Lower leg skin (tissue), 4 donors: Measurements from ENCODE around the gene NGEF. TPM values are rescaled to one million over a fixed set of nuclear protein-coding genes. Genes with fewer than 3 reads are reported as not detected.
A peak's percentile ranks its signal among the peaks of the same experiment; 100 is the strongest.

Experiments
- DNase-seq, 2 donors: peaks; one replicate each; pipeline ENCODE4 v3.0.0-alpha.2; 2019; ENCODE audit warnings: low spot score in 2 of 2
- H3K4me3 ChIP-seq: fragments of 200-600 bp; sonication (generic); 2 replicates; pipeline ENCODE4 v1.5.1; 2017; ENCODE audit warnings: mild to moderate bottlenecking, low read depth; ENCODE audit not compliant: poor library complexity, severe bottlenecking
- CTCF ChIP-seq, 3 donors: fragments of 450-650 bp; IDR thresholded peaks; one replicate each; pipeline ENCODE4 v1.5.1; 2016; ENCODE audit warnings: antibody characterized with exemption in 3 of 3, mild to moderate bottlenecking in 3 of 3, moderate library complexity in 2 of 3
- POLR2A ChIP-seq, 2 donors: fragments of 450-650 bp; IDR thresholded peaks; one replicate each; pipeline ENCODE4 v1.6.1; 2016 to 2017; ENCODE audit warnings: antibody characterized with exemption in 2 of 2, mild to moderate bottlenecking in 1 of 2, moderate library complexity in 1 of 2
- WGBS, 2 donors: methylation state at CpG; one replicate each; pipeline ENCODE4 v1.1.5; 2018; 5-methylcytosine and 5-hydroxymethylcytosine counted together
- intact Hi-C: fragments of 100-400 bp; cut with DNase I; formaldehyde crosslinking; loops from one replicate; pipeline ENCODE4 v1.15.0; 2023; ENCODE audit warnings: low total_unique reads
- total RNA-seq, 4 donors: library from RNA; depleted of rRNA; stranded (reverse); fragments of >200 nt; gene quantifications; one replicate each; pipeline ENCODE4 v1.1.0, GENCODE V29; 2016

The NGEF gene
- total RNA-seq, 4 donors from 2014 or later: 15.7 to 30.3 (median 17.9) TPM

DNA sequence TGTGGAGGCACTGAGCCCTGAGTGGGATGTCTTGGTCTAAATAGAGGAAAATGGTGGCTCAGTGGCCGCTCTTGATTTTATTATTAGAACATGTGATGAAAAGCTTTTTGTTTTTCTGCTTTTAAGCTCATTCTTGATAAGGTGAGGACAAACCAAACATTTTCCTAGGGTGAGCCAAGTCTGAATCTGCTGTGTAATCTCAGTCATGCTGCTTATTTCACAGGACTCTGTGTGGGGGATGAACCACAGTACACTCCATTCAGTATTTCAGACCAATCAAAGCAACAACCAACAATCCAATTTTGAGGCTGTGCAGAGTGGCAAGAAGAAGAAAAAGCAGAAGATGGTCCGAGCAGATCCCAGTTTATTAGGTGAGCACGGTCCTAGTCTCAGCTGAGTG lies 163.0 kb downstream of the NGEF start:
- no peak for TF ChIP-seq CTCF (IDR thresholded peaks at IDR 0.05)
- TF ChIP-seq POLR2A (IDR thresholded peaks at IDR 0.05): no peak
- WGBS, 2 donors: 88 to 95% methylated on average over 3 of the region's 3 CpGs
- DNase-seq: no peak
- intact Hi-C loops: loop anchor here (10.0 kb wide), 1 partner anchor 195 kb away; no protein-coding TSS in a partner anchor
- H3K4me3 ChIP-seq: no peak overlapping the region

- no peak for TF ChIP-seq CTCF (IDR thresholded peaks at IDR 0.05)
- no peak for TF ChIP-seq POLR2A (IDR thresholded peaks at IDR 0.05)
- intact Hi-C loops: no loop called here
- no peak overlapping the region for H3K4me3 ChIP-seq
- no peak for DNase-seq
Observed at GRCh38 chr2:232846055-232846454, 167.0 kb downstream of the NGEF start.

DNA sequence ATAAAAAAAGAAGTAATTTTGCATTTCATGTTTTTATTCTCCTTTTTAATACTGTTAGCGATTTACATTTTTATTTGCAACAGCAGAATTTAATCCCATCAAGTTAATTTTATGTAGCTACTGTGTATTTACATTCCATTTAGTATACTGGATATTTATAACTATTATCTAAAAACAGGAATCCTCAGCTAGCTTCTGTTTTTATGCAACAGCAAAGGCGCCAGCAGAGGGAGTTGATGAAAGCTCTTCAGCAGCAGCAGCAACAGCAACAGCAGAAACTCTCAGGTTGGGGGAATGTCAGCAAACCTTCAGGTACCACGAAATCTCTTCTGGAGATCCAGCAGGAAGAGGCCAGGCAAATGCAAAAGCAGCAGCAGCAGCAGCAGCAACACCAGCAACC lies 169.2 kb downstream of the NGEF start:
- 88 to 90% methylated on average over 3 of the region's 3 CpGs for WGBS, 2 donors
- TF ChIP-seq CTCF (IDR thresholded peaks at IDR 0.05): no peak
- TF ChIP-seq POLR2A (IDR thresholded peaks at IDR 0.05): no peak
- DNase-seq: no peak
- no peak overlapping the region for H3K4me3 ChIP-seq
- intact Hi-C loops: no loop called here

- no peak for DNase-seq
- no peak for TF ChIP-seq POLR2A (IDR thresholded peaks at IDR 0.05)
- no peak for TF ChIP-seq CTCF (IDR thresholded peaks at IDR 0.05)
- no peak overlapping the region for H3K4me3 ChIP-seq
- WGBS, 2 donors: 48 to 59% methylated on average over 2 of the region's 2 CpGs
- intact Hi-C loops: no loop called here
Observed at GRCh38 chr2:232842689-232843088, 170.4 kb downstream of the NGEF start.

GRCh38 chr2:232839411-232840079 lies 173.5 kb downstream of the NGEF start:
- TF ChIP-seq CTCF (IDR thresholded peaks at IDR 0.05) (no peak), POLR2A (IDR thresholded peaks at IDR 0.05) (no peak)
- H3K4me3 ChIP-seq: no peak overlapping the region
- 41 to 45% methylated on average over 9 of the region's 9 CpGs for WGBS, 2 donors
- intact Hi-C loops: no loop called here
- DNase-seq: peak in 1 of 2 donors; percentile 50

GRCh38 chr2:232838406-232838874 lies 174.6 kb downstream of the NGEF start:
- intact Hi-C loops: no loop called here
- no peak overlapping the region for H3K4me3 ChIP-seq
- WGBS, 2 donors: 45% methylated on average over 2 of the region's 2 CpGs
- TF ChIP-seq POLR2A (IDR thresholded peaks at IDR 0.05) (no peak), CTCF (IDR thresholded peaks at IDR 0.05) (no peak)
- no peak for DNase-seq
